Body of pancreas (tissue), 4 donors: ENCODE data around the gene ARHGAP20. TPM values are rescaled to one million over a fixed set of nuclear protein-coding genes. Genes with fewer than 3 reads are reported as not detected.

ENCODE experiments used
- ATAC-seq: fragments of 150-250 bp; one replicate; pipeline ENCODE4 v1.9.1; 2016
- DNase-seq, 4 donors: peaks; one replicate each; pipeline ENCODE4 v3.0.0-alpha.2; 2019
- H3K27ac ChIP-seq, 4 donors: fragments of 200-600 bp; sonication (generic); 1 replicate in 3 of 4; 2 replicates in 1 of 4; pipeline versions ENCODE4 v1.5.1 to v1.6.1; 2016 to 2019; ENCODE audit warnings: mild to moderate bottlenecking in 1 of 4, mixed read lengths in 1 of 4, moderate library complexity in 1 of 4
- H3K27me3 ChIP-seq, 2 donors: fragments of 200-600 bp; sonication (generic); one replicate each; pipeline ENCODE4 v1.6.0; 2016; ENCODE audit warnings: mild to moderate bottlenecking in 1 of 2
- H3K36me3 ChIP-seq, 2 donors: fragments of 200-600 bp; sonication (generic); replicated peaks in 1 of 2; 2 replicates each; pipeline ENCODE4 v1.5.1; 2016; ENCODE audit warnings: low read depth in 2 of 2; ENCODE audit not compliant: insufficient read depth in 1 of 2
- H3K4me1 ChIP-seq: fragments of 200-600 bp; sonication (generic); one replicate; pipeline ENCODE4 v1.6.0; 2016
- H3K4me3 ChIP-seq, 2 donors: fragments of 200-600 bp; sonication (generic); 1 replicate in 1 of 2; 2 replicates in 1 of 2; pipeline ENCODE4 v1.5.1; 2016 to 2019
- H3K9me3 ChIP-seq, 3 donors: fragments of 200-600 bp; sonication (generic); 1 replicate in 2 of 3; 2 replicates in 1 of 3; pipeline ENCODE4 v1.5.1; 2016
- POLR2A ChIP-seq, 3 donors: fragments of 450-650 bp; IDR thresholded peaks; one replicate each; pipeline ENCODE4 v1.6.1; 2016; ENCODE audit warnings: antibody characterized with exemption in 3 of 3, mild to moderate bottlenecking in 2 of 3
- WGBS, 2 donors: methylation state at CpG; one replicate each; pipeline ENCODE4 v1.1.5; 2017; 5-methylcytosine and 5-hydroxymethylcytosine counted together
- intact Hi-C: fragments of 100-400 bp; cut with DNase I; formaldehyde crosslinking; loops from one replicate; pipeline ENCODE4 v1.15.1; 2023
- total RNA-seq, 2 donors: library from RNA; depleted of rRNA; stranded (reverse); fragments of >200 nt; gene quantifications; one replicate each; pipeline ENCODE4 v1.1.0, GENCODE V29; 2016
- TF ChIP-seq, protein P1 (sequence below), 7 experiments: fragments of 450-650 bp in 4 of 7; fragments of 200-600 bp in 3 of 7; sonication (generic) in 3 of 7; IDR thresholded peaks; one replicate each; pipeline ENCODE4 v1.5.1; 2016 to 2019; ENCODE audit warnings: antibody characterized with exemption in 7 of 7

ARHGAP20 gene
- total RNA-seq, 2 donors from 2014 or later: 0.52 to 1.3 TPM

DNA sequence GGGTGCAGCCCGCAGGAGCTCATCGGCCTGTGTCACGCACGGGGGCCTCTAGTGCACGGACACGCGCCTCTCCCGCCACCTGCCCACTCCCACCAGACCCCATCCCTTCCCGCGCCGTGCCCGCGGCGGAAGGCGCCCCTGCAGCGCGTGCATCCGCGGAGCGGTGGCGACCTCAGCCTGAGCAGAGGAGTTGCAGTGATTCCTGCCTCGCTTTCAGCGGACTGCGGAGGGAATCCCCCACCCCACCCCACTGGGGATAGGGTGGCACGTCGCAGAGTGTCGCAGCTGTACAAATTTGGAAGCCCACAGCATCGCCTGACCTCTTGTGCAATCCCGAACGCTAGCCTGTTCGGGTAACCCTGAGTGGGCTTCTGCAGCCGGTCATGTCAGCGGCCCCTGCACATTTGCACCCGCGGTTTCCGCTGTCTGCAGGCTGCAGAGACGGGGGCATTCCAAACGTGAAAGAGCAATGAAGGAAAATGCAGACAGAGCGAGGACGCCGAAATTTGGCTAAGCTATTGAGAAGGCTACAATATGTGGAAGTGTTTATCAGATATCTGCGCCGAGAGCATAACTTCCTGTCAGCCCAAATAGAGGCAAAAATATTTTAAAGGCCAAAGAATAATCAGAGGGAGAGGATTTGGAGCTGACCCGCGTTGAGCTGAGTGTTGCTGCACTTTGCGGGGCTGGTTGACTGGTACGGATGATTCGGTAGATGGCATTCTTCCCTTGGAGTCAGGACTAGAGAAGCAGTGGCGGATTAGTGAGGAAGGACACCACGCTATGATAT, 617 bp upstream of the ARHGAP20 start:
- Histone ChIP-seq H3K4me1 (peaks cover 26% of the 10 kb centered on the region), H3K4me3 (peak overlapping the region; percentile 11 to 15), H3K27me3 (peaks cover 0 to 9% of the 10 kb centered on the region in 2 donors), H3K9me3 (no peaks in the 10 kb centered on the region), H3K36me3 (no peaks in the 10 kb centered on the region), H3K27ac (no peak overlapping the region)
- DNase-seq: peak in 2 of 4 donors; percentile 3 to 8
- intact Hi-C loops: no loop called here
- WGBS, 2 donors: 2 to 8% methylated on average over 17 to 49 of the region's 50 CpGs
- peak; percentile 12 for ATAC-seq
- no peak for TF ChIP-seq POLR2A (IDR thresholded peaks at IDR 0.05)
- TF ChIP-seq, protein P1, sequence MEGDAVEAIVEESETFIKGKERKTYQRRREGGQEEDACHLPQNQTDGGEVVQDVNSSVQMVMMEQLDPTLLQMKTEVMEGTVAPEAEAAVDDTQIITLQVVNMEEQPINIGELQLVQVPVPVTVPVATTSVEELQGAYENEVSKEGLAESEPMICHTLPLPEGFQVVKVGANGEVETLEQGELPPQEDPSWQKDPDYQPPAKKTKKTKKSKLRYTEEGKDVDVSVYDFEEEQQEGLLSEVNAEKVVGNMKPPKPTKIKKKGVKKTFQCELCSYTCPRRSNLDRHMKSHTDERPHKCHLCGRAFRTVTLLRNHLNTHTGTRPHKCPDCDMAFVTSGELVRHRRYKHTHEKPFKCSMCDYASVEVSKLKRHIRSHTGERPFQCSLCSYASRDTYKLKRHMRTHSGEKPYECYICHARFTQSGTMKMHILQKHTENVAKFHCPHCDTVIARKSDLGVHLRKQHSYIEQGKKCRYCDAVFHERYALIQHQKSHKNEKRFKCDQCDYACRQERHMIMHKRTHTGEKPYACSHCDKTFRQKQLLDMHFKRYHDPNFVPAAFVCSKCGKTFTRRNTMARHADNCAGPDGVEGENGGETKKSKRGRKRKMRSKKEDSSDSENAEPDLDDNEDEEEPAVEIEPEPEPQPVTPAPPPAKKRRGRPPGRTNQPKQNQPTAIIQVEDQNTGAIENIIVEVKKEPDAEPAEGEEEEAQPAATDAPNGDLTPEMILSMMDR (IDR thresholded peaks at IDR 0.05): no peak

DNA sequence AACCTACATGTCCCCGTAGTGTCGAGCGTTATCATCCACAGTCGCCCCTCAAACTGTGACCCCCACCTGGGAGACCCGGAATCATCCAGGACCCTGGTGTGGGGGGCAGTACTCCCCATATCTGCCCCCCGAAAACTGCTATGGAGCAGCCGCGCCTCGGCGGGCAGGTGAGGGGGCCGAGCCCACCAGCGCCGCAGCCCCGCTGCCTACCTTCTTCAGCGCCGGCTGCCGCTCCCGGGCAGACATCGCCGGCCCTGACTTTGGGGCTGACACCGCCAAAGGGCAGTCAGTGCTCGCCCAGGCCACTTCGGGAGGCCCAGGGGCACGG, 825 bp downstream of the ARHGAP20 start:
- intact Hi-C loops: no loop called here
- no peak for DNase-seq
- WGBS, 2 donors: 2 to 3% methylated on average over 11 to 24 of the region's 24 CpGs
- Histone ChIP-seq H3K9me3 (no peaks in the 10 kb centered on the region), H3K27ac (no peak overlapping the region), H3K36me3 (no peaks in the 10 kb centered on the region), H3K4me3 (peak overlapping the region; percentile 2 to 40), H3K4me1 (peaks cover 26% of the 10 kb centered on the region), H3K27me3 (peaks cover 0 to 12% of the 10 kb centered on the region in 2 donors)
- TF ChIP-seq, protein P1 (IDR thresholded peaks at IDR 0.05): no peak
- TF ChIP-seq POLR2A (IDR thresholded peaks at IDR 0.05): no peak
- ATAC-seq: no peak

DNA sequence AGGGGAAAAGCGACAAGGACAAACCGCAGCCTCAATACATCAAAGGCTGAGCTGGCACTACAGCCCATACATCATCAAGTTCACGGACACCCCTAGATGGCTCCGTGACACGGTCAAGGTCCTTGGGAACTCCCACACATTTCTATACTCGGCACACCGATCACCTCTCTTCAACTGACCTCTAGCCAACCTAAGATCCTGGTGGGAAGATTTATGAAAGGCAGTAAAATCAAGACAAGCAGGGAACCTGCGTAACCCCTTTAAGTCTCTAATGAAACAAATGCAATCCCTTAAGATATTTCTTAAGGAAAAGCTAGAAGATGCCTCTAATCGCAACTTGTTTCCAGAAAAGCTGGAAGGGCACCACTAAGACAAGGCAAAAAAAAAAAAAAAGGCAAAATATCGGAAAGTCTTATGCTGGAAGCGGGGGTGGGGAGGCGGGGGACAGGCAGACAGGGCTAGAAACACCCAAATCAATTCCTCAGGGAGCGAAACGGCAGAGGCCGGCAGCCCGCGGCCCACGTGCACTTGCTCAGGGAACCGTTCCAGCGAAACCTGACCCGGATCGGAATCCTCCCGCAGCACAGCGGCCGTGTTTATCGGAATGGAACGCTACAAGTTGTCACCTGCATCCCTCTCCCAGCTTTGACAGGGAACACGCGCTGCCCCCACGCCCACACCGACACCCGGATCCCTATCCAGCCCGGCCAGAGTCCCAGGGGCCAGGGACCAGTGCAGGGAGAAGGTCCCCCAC, 1.4 kb downstream of the ARHGAP20 start:
- Histone ChIP-seq H3K9me3 (no peaks in the 10 kb centered on the region), H3K27ac (no peak overlapping the region), H3K4me1 (peaks cover 26% of the 10 kb centered on the region), H3K4me3 (no peak overlapping the region), H3K36me3 (no peaks in the 10 kb centered on the region), H3K27me3 (peaks cover 0 to 12% of the 10 kb centered on the region in 2 donors)
- peak; percentile 25 to 53 (median 31) for DNase-seq
- no peak for ATAC-seq
- no peak for TF ChIP-seq POLR2A (IDR thresholded peaks at IDR 0.05)
- TF ChIP-seq, protein P1 (IDR thresholded peaks at IDR 0.05): no peak
- intact Hi-C loops: no loop called here
- 4 to 8% methylated on average over 28 to 33 of the region's 33 CpGs for WGBS, 2 donors

DNA sequence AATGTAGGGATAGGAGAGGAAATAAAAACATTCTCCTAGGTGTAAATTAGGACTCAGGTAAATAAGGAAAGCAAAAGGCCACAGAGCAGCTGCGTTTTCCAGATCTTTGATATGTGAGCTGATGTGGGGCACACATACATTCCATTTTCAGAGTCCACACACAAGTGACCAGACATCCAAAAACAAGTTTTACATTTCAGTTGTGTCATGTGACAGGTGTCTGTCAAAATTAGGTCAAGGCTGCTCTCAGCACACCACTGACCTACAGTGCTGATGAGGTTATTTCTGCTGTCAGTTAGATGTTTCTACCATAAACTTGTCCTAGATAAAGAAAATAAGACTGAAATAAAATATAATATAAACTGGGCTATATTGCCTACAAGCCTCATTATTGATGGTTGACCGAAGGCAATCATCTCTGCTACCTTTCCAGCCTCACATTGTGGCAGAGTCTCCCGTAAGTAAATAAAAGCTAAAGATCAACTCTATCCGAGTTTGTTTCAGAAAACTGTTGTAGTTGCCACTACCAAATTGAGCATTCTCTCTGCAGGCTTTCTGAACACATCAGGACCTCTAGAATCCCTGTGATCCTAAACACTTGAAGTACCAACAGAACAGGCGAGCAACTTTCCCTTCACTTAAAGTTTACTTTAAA, 7.9 kb downstream of the ARHGAP20 start:
- no peak for DNase-seq
- WGBS, 2 donors: 51 to 65% methylated on average over 5 of the region's 5 CpGs
- H3K36me3 ChIP-seq: no peaks in the 10 kb centered on the region
- peaks cover 0 to 4% of the 10 kb centered on the region in 2 donors for H3K27me3 ChIP-seq
- no peak overlapping the region for H3K4me3 ChIP-seq
- H3K27ac ChIP-seq: no peak overlapping the region
- intact Hi-C loops: no loop called here
- no peaks in the 10 kb centered on the region for H3K9me3 ChIP-seq
- H3K4me1 ChIP-seq: no peaks in the 10 kb centered on the region
- no peak for TF ChIP-seq POLR2A (IDR thresholded peaks at IDR 0.05)
- TF ChIP-seq, protein P1 (IDR thresholded peaks at IDR 0.05): no peak
- ATAC-seq: no peak
